ENCODE data around the gene IFIT5. TPM values are rescaled to one million over a fixed set of nuclear protein-coding genes. Genes with fewer than 3 reads are reported as not detected.
"Not testable (repeated sequence)": the region's sequence is repeated elsewhere in the genome, so short reads cannot be mapped to it uniquely, and the experiment has no call there.

The IFIT5 gene
- total and polyA plus RNA-seq, 5 donors from 2014 or later: 12.3 to 20.8 (median 13.5) TPM

- peaks cover 47% of the 10 kb centered on the region for H3K36me3 Mint-ChIP-seq
- H3K36me3 ChIP-seq (ENCODE audit: control insufficient read depth, insufficient read depth, low read length): peaks cover 9% of the 10 kb centered on the region
- H3K27ac Mint-ChIP-seq: no peak overlapping the region
Measured at GRCh38 chr10:89399956-89400355, 14.4 kb upstream of the IFIT5 start.

GRCh38 chr10:89403043-89403442, 11.3 kb upstream of the IFIT5 start:
- no peaks in the 10 kb centered on the region for H3K27me3 ChIP-seq (ENCODE audit: control insufficient read depth, insufficient read depth, low read length)
- H3K9me3 Mint-ChIP-seq: peaks cover 0 to 1% (median 0%) of the 10 kb centered on the region in 7 donors
- peak overlapping the region in 1 of 3 donors; percentile 68 for H3K27ac Mint-ChIP-seq
- H3K4me3 Mint-ChIP-seq: no peak overlapping the region
- H3K4me1 Mint-ChIP-seq: peaks cover 14 to 50% (median 24%) of the 10 kb centered on the region in 4 donors
- H3K4me1 ChIP-seq (ENCODE audit: control insufficient read depth, insufficient read depth, low read length, poor library complexity, severe bottlenecking): no peaks in the 10 kb centered on the region
- ATAC-seq (ENCODE audit: low read depth in 2 of 2) (no peak), DNase-seq (no peak)
- no peak overlapping the region for H3K4me3 ChIP-seq (ENCODE audit: low read depth, low read length)
- no peaks in the 10 kb centered on the region for H3K9me3 ChIP-seq (ENCODE audit: control insufficient read depth in 2 of 2, low read length in 2 of 2)
- no peak overlapping the region for H3K27ac ChIP-seq (ENCODE audit: insufficient read depth, low read length, poor library complexity, severe bottlenecking)
- no peaks in the 10 kb centered on the region for H3K27me3 Mint-ChIP-seq
- peaks cover 9% of the 10 kb centered on the region for H3K36me3 ChIP-seq (ENCODE audit: control insufficient read depth, insufficient read depth, low read length)
- peaks cover 54% of the 10 kb centered on the region for H3K36me3 Mint-ChIP-seq

More at GRCh38 chr10:89399956-89400355, 14.4 kb upstream of the IFIT5 start:
- Histone ChIP-seq H3K27me3 (ENCODE audit: control insufficient read depth, insufficient read depth, low read length) (no peaks in the 10 kb centered on the region), H3K4me3 (ENCODE audit: low read depth, low read length) (no peak overlapping the region), H3K27ac (ENCODE audit: insufficient read depth, low read length, poor library complexity, severe bottlenecking) (no peak overlapping the region), H3K9me3 (ENCODE audit: control insufficient read depth in 2 of 2, low read length in 2 of 2) (no peaks in the 10 kb centered on the region), H3K4me1 (ENCODE audit: control insufficient read depth, insufficient read depth, low read length, poor library complexity, severe bottlenecking) (no peaks in the 10 kb centered on the region)
- Mint-ChIP-seq H3K27me3 (no peaks in the 10 kb centered on the region), H3K4me1 (peaks cover 14 to 69% (median 42%) of the 10 kb centered on the region in 4 donors), H3K4me3 (no peak overlapping the region), H3K9me3 (peaks cover 0 to 1% (median 0%) of the 10 kb centered on the region in 7 donors)
- ATAC-seq (ENCODE audit: low read depth in 2 of 2) (no peak), DNase-seq (no peak)

- Mint-ChIP-seq H3K27ac (peak overlapping the region in 2 of 3 donors; percentile 30 to 48), H3K27me3 (no peaks in the 10 kb centered on the region), H3K4me3 (no peak overlapping the region), H3K9me3 (peaks cover 0 to 1% (median 0%) of the 10 kb centered on the region in 7 donors), H3K4me1 (peaks cover 5 to 37% (median 14%) of the 10 kb centered on the region in 4 donors), H3K36me3 (peaks cover 54% of the 10 kb centered on the region)
- no peak overlapping the region for H3K27ac ChIP-seq (ENCODE audit: insufficient read depth, low read length, poor library complexity, severe bottlenecking)
- no peak overlapping the region for H3K4me3 ChIP-seq (ENCODE audit: low read depth, low read length)
- H3K27me3 ChIP-seq (ENCODE audit: control insufficient read depth, insufficient read depth, low read length): no peaks in the 10 kb centered on the region
- H3K9me3 ChIP-seq (ENCODE audit: control insufficient read depth in 2 of 2, low read length in 2 of 2): no peaks in the 10 kb centered on the region
- peaks cover 9% of the 10 kb centered on the region for H3K36me3 ChIP-seq (ENCODE audit: control insufficient read depth, insufficient read depth, low read length)
- no peaks in the 10 kb centered on the region for H3K4me1 ChIP-seq (ENCODE audit: control insufficient read depth, insufficient read depth, low read length, poor library complexity, severe bottlenecking)
- ATAC-seq (ENCODE audit: low read depth in 2 of 2) (no peak), DNase-seq (no peak)
Measured at GRCh38 chr10:89404104-89405047, 10.0 kb upstream of the IFIT5 start.

- not testable (repeated sequence) for H3K27me3 ChIP-seq (ENCODE audit: control insufficient read depth, insufficient read depth, low read length); H3K36me3 ChIP-seq (ENCODE audit: control insufficient read depth, insufficient read depth, low read length); H3K27ac Mint-ChIP-seq; ATAC-seq (ENCODE audit: low read depth in 2 of 2); H3K4me3 ChIP-seq (ENCODE audit: low read depth, low read length); DNase-seq; H3K27me3 Mint-ChIP-seq; H3K9me3 ChIP-seq (ENCODE audit: control insufficient read depth in 2 of 2, low read length in 2 of 2); H3K27ac ChIP-seq (ENCODE audit: insufficient read depth, low read length, poor library complexity, severe bottlenecking); H3K4me3 Mint-ChIP-seq; H3K9me3 Mint-ChIP-seq; H3K4me1 ChIP-seq (ENCODE audit: control insufficient read depth, insufficient read depth, low read length, poor library complexity, severe bottlenecking)
- peaks cover 6 to 23% (median 18%) of the 10 kb centered on the region in 4 donors for H3K4me1 Mint-ChIP-seq
- peaks cover 52% of the 10 kb centered on the region for H3K36me3 Mint-ChIP-seq
Measured at GRCh38 chr10:89406178-89406577, 8.2 kb upstream of the IFIT5 start.

GRCh38 chr10:89407792-89408191, 6.6 kb upstream of the IFIT5 start:
- H3K27me3 Mint-ChIP-seq, H3K27ac Mint-ChIP-seq: not testable (repeated sequence)
- H3K4me3 Mint-ChIP-seq: peak overlapping the region in 1 of 4 donors; percentile 22

GRCh38 chr10:89409282-89409681, 5.1 kb upstream of the IFIT5 start:
- not testable (repeated sequence) for ATAC-seq (ENCODE audit: low read depth in 2 of 2); H3K4me3 ChIP-seq (ENCODE audit: low read depth, low read length); H3K9me3 Mint-ChIP-seq; H3K27ac Mint-ChIP-seq; DNase-seq; H3K4me3 Mint-ChIP-seq; H3K9me3 ChIP-seq (ENCODE audit: control insufficient read depth in 2 of 2, low read length in 2 of 2); H3K27me3 ChIP-seq (ENCODE audit: control insufficient read depth, insufficient read depth, low read length); H3K27me3 Mint-ChIP-seq; H3K4me1 ChIP-seq (ENCODE audit: control insufficient read depth, insufficient read depth, low read length, poor library complexity, severe bottlenecking); H3K36me3 ChIP-seq (ENCODE audit: control insufficient read depth, insufficient read depth, low read length); H3K27ac ChIP-seq (ENCODE audit: insufficient read depth, low read length, poor library complexity, severe bottlenecking)
- Mint-ChIP-seq H3K36me3 (peaks cover 30% of the 10 kb centered on the region), H3K4me1 (peaks cover 6 to 39% (median 21%) of the 10 kb centered on the region in 4 donors)

More at GRCh38 chr10:89407792-89408191, 6.6 kb upstream of the IFIT5 start:
- H3K36me3 ChIP-seq (ENCODE audit: control insufficient read depth, insufficient read depth, low read length); H3K9me3 Mint-ChIP-seq; H3K9me3 ChIP-seq (ENCODE audit: control insufficient read depth in 2 of 2, low read length in 2 of 2); H3K4me3 ChIP-seq (ENCODE audit: low read depth, low read length); H3K4me1 ChIP-seq (ENCODE audit: control insufficient read depth, insufficient read depth, low read length, poor library complexity, severe bottlenecking); ATAC-seq (ENCODE audit: low read depth in 2 of 2); H3K27ac ChIP-seq (ENCODE audit: insufficient read depth, low read length, poor library complexity, severe bottlenecking); H3K27me3 ChIP-seq (ENCODE audit: control insufficient read depth, insufficient read depth, low read length); DNase-seq: not testable (repeated sequence)
- Mint-ChIP-seq H3K4me1 (peaks cover 6 to 26% (median 20%) of the 10 kb centered on the region in 4 donors), H3K36me3 (peaks cover 44% of the 10 kb centered on the region)

- not testable (repeated sequence) for H3K27ac ChIP-seq (ENCODE audit: insufficient read depth, low read length, poor library complexity, severe bottlenecking); H3K36me3 ChIP-seq (ENCODE audit: control insufficient read depth, insufficient read depth, low read length); H3K27me3 Mint-ChIP-seq; H3K27me3 ChIP-seq (ENCODE audit: control insufficient read depth, insufficient read depth, low read length); H3K9me3 Mint-ChIP-seq; ATAC-seq (ENCODE audit: low read depth in 2 of 2); DNase-seq; H3K4me3 ChIP-seq (ENCODE audit: low read depth, low read length); H3K9me3 ChIP-seq (ENCODE audit: control insufficient read depth in 2 of 2, low read length in 2 of 2); H3K27ac Mint-ChIP-seq
- peaks cover 12% of the 10 kb centered on the region for H3K4me1 ChIP-seq (ENCODE audit: control insufficient read depth, insufficient read depth, low read length, poor library complexity, severe bottlenecking)
- peak overlapping the region; percentile 31 to 98 (median 47) for H3K4me3 Mint-ChIP-seq
- peaks cover 6 to 44% (median 18%) of the 10 kb centered on the region in 4 donors for H3K4me1 Mint-ChIP-seq
- peaks cover 18% of the 10 kb centered on the region for H3K36me3 Mint-ChIP-seq
Measured at GRCh38 chr10:89410551-89410950, 3.8 kb upstream of the IFIT5 start.
